Lower leg skin (tissue), 4 donors: ENCODE measurements around the gene CIBAR2. TPM values are rescaled to one million over a fixed set of nuclear protein-coding genes. Genes with fewer than 3 reads are reported as not detected.

Source experiments
- DNase-seq, 2 donors: peaks; one replicate each; pipeline ENCODE4 v3.0.0-alpha.2; 2019; ENCODE audit warnings: low spot score in 2 of 2
- H3K4me3 ChIP-seq: fragments of 200-600 bp; sonication (generic); 2 replicates; pipeline ENCODE4 v1.5.1; 2017; ENCODE audit warnings: mild to moderate bottlenecking, low read depth; ENCODE audit not compliant: poor library complexity, severe bottlenecking
- POLR2A ChIP-seq, 2 donors: fragments of 450-650 bp; IDR thresholded peaks; one replicate each; pipeline ENCODE4 v1.6.1; 2016 to 2017; ENCODE audit warnings: antibody characterized with exemption in 2 of 2, mild to moderate bottlenecking in 1 of 2, moderate library complexity in 1 of 2
- WGBS, 2 donors: methylation state at CpG; one replicate each; pipeline ENCODE4 v1.1.5; 2018; 5-methylcytosine and 5-hydroxymethylcytosine counted together
- intact Hi-C: fragments of 100-400 bp; cut with DNase I; formaldehyde crosslinking; loops from one replicate; pipeline ENCODE4 v1.15.0; 2023; ENCODE audit warnings: low total_unique reads
- total RNA-seq, 4 donors: library from RNA; depleted of rRNA; stranded (reverse); fragments of >200 nt; gene quantifications; one replicate each; pipeline ENCODE4 v1.1.0, GENCODE V29; 2016
- TF ChIP-seq, protein P1 (sequence below), 3 donors: fragments of 450-650 bp; IDR thresholded peaks; one replicate each; pipeline ENCODE4 v1.5.1; 2016; ENCODE audit warnings: antibody characterized with exemption in 3 of 3, mild to moderate bottlenecking in 3 of 3, moderate library complexity in 2 of 3

CIBAR2 gene
- total RNA-seq = not detected

DNA sequence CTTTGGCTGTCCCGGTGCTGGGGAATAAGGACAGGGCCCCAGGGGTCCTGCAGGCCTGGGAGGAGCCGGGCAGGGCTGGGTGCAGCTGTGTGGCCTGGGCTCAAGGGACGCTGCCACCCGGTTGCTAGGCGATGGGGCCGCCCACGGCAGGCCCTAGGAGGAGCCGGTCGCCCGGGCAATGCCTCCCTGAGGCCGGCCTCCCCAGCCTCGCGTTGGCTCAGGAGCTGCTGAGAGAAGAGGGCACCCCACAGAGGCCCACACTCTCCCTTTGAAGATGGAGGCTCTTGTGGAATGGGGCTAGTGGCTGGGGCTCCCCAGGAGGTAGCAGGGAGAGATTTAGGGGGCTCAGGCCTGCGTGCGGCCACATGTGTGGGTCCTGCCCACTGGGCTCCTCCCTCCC, at the start of gene CIBAR2:
CIBAR2 (minus strand) TSS at position 109 of the 400 bp plus-strand sequence. CDS start 120 bp downstream, outside the sequence.
- intact Hi-C loops = no loop called here
- 69 to 74% methylated on average over 9 to 15 of the region's 15 CpGs for WGBS, 2 donors
- DNase-seq = no peak
- TF ChIP-seq POLR2A (IDR thresholded peaks at IDR 0.05) = no peak
- TF ChIP-seq, protein P1, sequence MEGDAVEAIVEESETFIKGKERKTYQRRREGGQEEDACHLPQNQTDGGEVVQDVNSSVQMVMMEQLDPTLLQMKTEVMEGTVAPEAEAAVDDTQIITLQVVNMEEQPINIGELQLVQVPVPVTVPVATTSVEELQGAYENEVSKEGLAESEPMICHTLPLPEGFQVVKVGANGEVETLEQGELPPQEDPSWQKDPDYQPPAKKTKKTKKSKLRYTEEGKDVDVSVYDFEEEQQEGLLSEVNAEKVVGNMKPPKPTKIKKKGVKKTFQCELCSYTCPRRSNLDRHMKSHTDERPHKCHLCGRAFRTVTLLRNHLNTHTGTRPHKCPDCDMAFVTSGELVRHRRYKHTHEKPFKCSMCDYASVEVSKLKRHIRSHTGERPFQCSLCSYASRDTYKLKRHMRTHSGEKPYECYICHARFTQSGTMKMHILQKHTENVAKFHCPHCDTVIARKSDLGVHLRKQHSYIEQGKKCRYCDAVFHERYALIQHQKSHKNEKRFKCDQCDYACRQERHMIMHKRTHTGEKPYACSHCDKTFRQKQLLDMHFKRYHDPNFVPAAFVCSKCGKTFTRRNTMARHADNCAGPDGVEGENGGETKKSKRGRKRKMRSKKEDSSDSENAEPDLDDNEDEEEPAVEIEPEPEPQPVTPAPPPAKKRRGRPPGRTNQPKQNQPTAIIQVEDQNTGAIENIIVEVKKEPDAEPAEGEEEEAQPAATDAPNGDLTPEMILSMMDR (IDR thresholded peaks at IDR 0.05) = no peak
- no peak within 1 kb of the TSS for H3K4me3 ChIP-seq

DNA sequence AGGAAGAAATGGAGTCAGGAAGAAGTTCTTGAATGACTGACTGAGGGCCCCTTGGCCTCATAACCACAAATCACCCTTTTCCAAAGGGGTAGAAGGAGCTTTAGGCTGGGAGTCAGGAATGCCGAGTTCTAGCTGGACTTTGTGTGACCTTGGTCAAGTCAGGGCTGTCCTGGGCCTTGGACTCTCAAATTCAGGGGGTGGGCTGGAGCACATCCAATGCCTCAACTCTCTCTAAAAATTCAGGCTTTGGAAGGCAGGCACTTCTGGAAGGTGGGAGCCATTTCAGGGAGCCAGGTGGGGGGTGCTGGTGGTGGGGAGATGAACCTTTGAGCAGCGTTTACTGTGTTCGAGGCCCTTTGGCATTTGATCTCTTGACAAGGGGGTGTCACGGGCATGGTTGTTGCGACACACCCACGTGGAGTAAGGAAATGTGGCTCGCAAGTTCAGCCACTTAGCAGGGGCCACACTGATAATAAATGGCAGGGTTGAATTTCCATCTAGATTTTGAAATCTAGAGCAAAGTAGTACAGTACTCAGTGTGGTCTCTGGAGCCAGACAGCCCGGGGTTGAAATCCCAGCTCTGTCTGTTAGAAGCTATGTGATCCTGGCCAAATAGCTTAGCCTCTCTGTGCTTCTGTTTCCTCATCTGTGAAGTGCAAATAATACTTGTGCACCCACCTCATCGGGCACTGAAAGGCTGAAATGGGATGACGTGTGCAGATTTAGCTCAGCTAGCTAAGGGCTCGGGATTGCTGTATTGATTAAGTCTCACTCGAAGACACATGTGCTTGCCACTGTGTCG, 47.1 kb upstream of the CIBAR2 start:
- TF ChIP-seq, protein P1 (IDR thresholded peaks at IDR 0.05) = no peak
- no peak for TF ChIP-seq POLR2A (IDR thresholded peaks at IDR 0.05)
- intact Hi-C loops = no loop called here
- DNase-seq = no peak
- no peak overlapping the region for H3K4me3 ChIP-seq
- 71 to 76% methylated on average over 13 of the region's 13 CpGs for WGBS, 2 donors

DNA sequence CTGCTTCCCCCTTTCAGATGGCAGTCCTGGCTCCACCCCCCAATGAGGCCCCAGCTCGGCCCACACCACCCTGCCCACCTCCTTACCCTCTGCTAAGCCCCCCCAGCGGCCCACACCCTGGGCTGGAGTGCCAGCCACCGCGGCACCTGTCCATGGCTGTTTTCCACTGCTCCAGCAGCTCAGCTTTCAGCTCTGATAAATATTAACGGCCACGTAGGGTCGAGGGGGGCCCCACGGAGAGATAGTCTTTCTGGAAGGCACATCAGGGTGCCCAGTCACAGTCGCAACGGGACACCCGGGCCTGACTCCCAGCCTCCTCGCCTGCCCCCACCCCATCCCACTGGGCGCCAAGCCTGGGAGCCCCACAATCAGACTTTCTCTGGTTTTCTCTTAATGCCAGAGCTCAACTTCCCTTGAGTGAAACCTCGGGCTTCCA, 46.5 kb upstream of the CIBAR2 start:
- no peak for DNase-seq
- TF ChIP-seq, protein P1 (IDR thresholded peaks at IDR 0.05) = no peak
- no peak for TF ChIP-seq POLR2A (IDR thresholded peaks at IDR 0.05)
- intact Hi-C loops = no loop called here
- WGBS, 2 donors = 70 to 77% methylated on average over 14 of the region's 14 CpGs
- H3K4me3 ChIP-seq = no peak overlapping the region

DNA sequence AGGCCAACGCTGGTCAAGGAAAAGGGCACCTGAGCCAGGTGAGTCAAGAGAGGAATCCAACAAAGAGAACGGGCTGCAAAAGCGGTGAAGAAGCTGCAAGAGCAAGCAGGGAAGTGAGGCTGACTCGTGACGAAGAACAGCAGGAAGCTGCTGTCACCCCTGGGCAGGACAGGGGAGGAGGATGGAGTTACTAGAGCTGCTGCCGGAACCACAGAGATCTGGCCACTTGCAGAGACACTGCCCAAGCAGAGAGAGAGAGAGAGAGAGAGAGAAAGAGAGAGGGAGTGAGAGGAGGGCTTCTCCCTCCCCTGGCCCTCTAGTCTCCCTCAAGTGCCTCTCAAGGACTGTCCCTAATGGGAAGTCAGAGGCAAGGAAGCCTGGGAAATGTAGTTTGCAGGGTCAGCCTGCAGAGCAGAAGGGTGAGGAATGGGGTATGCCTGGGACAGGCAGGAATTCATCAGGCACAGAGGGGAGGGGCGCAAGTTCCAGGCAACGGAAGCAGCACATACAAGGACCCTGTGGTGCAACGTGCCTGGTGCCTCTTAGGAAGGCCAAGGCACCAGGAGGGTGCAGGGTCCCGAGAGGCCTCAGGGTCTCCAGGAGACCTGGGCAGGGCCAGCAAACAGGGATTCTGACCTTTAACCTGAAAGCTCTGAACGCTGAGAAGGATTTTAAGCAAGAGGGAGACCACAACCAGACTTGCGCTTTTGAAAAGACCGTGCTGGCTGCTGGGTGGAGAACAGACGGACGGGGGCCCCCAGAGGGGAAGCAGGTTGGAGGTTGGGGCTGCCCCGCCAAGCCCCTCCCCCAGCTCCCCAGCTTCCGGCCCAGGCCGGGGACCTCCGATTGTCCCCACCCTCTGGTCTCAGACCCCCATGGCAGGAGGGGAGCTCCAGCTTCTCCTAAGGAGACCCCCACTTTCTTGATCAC, 45.8 kb upstream of the CIBAR2 start:
- H3K4me3 ChIP-seq = no peak overlapping the region
- intact Hi-C loops = no loop called here
- no peak for TF ChIP-seq POLR2A (IDR thresholded peaks at IDR 0.05)
- TF ChIP-seq, protein P1 (IDR thresholded peaks at IDR 0.05) = no peak
- no peak for DNase-seq
- 62 to 69% methylated on average over 17 to 19 of the region's 19 CpGs for WGBS, 2 donors

DNA sequence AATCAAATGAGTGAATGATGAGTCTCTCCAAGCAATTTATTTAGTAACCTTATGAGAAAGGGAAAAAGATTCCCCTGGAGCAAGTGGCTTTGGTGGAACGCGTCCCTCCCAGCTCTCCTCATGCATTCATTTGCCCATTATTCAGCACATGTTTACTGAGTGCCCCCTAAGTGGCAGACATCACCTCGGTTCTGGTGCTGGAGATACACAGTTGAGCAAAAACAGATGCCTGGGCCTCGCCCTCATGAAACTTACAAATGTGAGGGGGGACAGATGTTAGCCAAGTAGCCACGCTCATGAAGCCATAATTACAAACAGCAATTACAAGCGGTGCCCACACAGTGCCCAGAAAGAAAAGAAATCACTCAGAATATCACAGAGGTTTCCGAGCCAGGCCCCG, 45.1 kb upstream of the CIBAR2 start:
- TF ChIP-seq, protein P1 (IDR thresholded peaks at IDR 0.05) = no peak
- no peak for TF ChIP-seq POLR2A (IDR thresholded peaks at IDR 0.05)
- H3K4me3 ChIP-seq = no peak overlapping the region
- 78 to 88% methylated on average over 8 of the region's 8 CpGs for WGBS, 2 donors
- no peak for DNase-seq
- intact Hi-C loops = no loop called here
